WI38 (cell line): Measurements from ENCODE around the gene DNAH1.

Experiments
- H3K4me3 ChIP-seq: 2 replicates; pipeline ENCODE4 v1.5.1; 2011; ENCODE audit warnings: low read depth, mild to moderate bottlenecking, control low read depth, low read length
- CTCF ChIP-seq: IDR thresholded peaks from 2 replicates; pipeline ENCODE4 v1.5.1; 2012; ENCODE audit warnings: low read depth, mild to moderate bottlenecking, control low read depth, low read length

Gene DNAH1

GRCh38 chr3:52315006-52315405, 1.1 kb upstream of the DNAH1 start:
- TF ChIP-seq CTCF = no peak
- no peak overlapping the region for H3K4me3 ChIP-seq

GRCh38 chr3:52317208-52318000, 1.3 kb downstream of the DNAH1 start:
- 0 out of 2 replicates have a peak overlapping the region, but pooled peaks have one; percentile 17 for H3K4me3 ChIP-seq
- no peak for TF ChIP-seq CTCF

DNA sequence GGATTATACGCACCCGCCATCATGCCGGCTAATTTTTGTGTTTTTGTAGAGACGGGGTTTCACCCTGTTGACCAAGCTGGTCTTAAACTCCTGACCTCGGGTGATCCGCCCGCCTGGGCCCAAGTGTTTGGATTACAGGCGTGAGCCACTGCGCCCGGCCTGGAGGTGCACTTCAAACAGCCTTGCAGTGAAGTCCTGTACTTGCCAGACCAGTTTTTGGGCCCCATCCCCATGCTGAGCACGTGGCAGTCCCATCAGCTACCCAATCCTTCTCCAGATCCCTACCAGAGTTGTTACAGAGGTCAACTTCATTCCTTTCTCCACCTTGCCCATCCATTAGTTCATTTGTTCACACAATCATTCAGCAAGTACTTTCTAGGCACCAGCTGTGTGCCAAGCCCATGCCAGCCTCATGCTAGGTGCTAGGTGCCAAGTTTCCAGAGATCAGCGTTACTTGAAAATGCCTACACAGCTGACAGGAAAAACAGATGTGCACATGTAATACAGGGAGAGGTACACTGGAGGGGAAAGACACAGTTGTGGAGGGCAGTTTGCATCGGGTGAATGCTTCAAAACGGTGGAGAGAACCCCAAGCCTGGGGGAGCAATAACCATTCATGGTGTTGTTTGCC, 2.2 kb downstream of the DNAH1 start:
- TF ChIP-seq CTCF = no peak
- H3K4me3 ChIP-seq = no peak overlapping the region

DNA sequence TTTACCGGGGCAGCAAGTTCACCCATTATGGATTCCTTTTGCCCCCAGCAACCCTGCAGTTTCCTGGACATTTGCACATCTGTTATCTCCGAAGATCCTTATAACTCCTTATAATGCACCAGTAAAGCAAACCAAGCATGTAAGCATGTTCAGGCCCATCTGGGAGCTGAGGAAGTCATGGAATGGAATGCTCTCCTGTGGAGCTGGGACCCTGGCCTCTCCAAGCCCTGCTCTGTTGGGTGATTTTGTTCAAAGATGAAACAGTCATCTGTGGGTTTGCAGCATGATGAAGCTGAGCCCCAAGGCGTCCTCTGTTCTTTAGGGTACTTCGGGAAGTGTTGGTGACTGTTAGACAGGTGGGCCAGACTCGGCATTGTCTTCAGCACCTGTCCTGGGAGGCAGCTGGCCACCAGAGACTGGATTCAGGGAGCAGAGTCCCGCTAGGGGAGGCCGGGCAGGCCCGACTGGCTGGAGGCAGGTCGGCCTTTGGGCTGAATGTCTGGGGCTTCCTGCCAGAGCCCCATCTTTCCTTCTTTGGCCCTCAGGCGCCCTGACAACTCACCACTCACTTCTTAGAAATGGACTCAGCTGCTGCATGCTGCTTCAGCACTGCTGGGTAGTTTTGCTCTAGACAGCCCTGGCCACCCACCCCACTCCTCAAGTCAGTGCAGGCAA, 3.9 kb downstream of the DNAH1 start:
- no peak for TF ChIP-seq CTCF
- H3K4me3 ChIP-seq = no peak overlapping the region

DNA sequence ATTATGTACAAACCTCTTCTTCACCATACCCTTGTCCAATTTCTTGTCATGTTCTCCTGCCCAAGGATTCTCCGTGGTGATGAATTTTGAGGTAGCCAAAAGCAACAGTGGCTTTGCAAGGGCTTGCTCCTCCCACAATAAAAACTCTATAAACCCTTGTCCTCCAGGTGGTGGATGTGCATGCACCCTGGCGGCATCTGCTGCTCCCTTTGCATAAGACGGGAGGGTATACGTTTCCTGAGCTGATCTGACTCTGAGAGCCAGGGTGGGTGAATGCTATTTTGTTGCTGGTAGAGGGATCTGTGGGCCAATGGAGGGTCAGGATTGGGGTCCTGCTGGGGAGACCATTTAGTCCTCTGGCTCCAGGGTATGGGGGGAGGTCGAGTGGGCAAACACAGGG, 5.4 kb downstream of the DNAH1 start:
- TF ChIP-seq CTCF = no peak
- H3K4me3 ChIP-seq = no peak overlapping the region

DNA sequence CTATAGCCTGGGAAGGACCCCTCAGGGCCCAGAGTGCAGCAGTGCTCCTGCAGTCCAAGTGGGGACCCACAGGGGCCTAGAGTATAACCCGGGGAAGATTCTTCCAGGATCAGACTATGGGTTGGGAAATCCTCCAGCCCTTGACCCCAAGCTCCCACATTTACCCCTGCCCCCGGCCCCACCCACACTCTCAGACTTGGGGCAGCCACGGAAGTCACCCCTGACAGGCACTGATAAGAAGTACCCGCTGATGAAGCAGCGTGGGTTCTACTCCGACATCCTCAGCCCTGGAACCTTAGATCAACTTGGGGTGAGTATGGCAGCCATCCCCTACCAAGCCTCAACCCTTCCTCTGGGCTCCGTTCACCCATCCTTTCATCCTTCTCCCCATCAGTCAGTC, 6.3 kb downstream of the DNAH1 start:
- no peak for TF ChIP-seq CTCF
- H3K4me3 ChIP-seq = no peak overlapping the region
